Fibroblast of the aortic adventitia (primary cell): ENCODE measurements around the gene GVQW3. TPM values are rescaled to one million over a fixed set of nuclear protein-coding genes. Genes with fewer than 3 reads are reported as not detected.

ENCODE experiments used
- DNase-seq: peaks from one replicate; pipeline ENCODE4 v3.0.0-alpha.2; 2010; ENCODE audit warnings: low read depth
- H3K4me3 ChIP-seq: 2 replicates; pipeline ENCODE4 v1.5.1; 2011; ENCODE audit warnings: low read depth, mild to moderate bottlenecking, control low read depth, low read length, moderate library complexity
- total RNA-seq: library from RNA; depleted of rRNA; stranded (reverse); fragments of >200 nt; gene quantifications from 2 replicates; pipeline ENCODE4 v1.2.3, GENCODE V29; 2012; ENCODE audit warnings: low replicate concordance
- TF ChIP-seq, protein P1 (sequence below): IDR thresholded peaks from 2 replicates; pipeline ENCODE4 v1.5.1; 2011; ENCODE audit warnings: mild to moderate bottlenecking, low read length, control low read depth, inconsistent platforms; ENCODE audit not compliant: insufficient read depth

GVQW3 gene
- total RNA-seq, 1 donor, result 4.2 TPM

GRCh38 chr11:76380159-76380976 lies 755 bp upstream of the GVQW3 start:
- H3K4me3 ChIP-seq, result peak overlapping the region; percentile 90
- peak; percentile 17 for DNase-seq
- TF ChIP-seq, protein P1, sequence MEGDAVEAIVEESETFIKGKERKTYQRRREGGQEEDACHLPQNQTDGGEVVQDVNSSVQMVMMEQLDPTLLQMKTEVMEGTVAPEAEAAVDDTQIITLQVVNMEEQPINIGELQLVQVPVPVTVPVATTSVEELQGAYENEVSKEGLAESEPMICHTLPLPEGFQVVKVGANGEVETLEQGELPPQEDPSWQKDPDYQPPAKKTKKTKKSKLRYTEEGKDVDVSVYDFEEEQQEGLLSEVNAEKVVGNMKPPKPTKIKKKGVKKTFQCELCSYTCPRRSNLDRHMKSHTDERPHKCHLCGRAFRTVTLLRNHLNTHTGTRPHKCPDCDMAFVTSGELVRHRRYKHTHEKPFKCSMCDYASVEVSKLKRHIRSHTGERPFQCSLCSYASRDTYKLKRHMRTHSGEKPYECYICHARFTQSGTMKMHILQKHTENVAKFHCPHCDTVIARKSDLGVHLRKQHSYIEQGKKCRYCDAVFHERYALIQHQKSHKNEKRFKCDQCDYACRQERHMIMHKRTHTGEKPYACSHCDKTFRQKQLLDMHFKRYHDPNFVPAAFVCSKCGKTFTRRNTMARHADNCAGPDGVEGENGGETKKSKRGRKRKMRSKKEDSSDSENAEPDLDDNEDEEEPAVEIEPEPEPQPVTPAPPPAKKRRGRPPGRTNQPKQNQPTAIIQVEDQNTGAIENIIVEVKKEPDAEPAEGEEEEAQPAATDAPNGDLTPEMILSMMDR, result no peak

DNA sequence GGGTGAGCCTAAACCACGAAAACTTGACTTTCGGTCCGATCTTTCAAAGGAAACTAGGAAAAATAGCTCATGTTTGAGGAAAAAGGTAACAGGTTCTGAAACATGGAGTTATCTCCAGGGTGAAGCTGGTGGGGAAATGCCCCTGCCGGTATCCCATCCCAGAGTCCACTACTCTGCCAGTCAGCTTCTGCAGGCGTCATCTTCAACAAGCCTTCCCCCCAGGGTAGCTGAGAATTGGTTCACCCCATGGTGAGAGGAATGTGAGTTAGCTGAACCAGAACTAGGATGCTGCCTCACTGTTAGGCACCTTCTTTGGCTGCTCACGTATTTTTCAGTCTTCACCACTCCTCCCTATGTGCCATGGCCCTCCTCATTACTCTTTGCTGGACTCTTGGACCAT lies 1.1 kb downstream of the GVQW3 start:
- TF ChIP-seq, protein P1, result no peak
- peak overlapping the region; percentile 95 for H3K4me3 ChIP-seq
- DNase-seq, result no peak

DNA sequence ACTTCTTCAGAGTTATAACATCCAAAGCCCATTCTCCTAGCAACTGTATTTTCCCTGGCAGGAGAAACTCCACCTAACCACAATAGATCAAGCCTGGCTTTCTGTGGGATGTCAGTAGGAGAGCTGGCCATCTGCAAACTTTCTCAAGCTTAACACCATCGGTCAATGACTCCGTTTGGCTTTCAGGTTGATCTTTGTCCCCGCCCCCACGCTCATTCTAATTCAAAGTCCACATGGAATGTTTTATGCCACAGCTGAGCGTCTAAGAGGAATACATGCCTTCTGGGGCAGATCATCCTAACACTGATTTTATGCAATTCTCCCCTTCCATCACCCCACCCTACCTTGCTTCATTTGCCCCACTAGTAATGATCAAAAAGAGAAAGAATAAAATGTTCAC lies 4.8 kb downstream of the GVQW3 start:
- DNase-seq, result no peak
- TF ChIP-seq, protein P1, result no peak
- H3K4me3 ChIP-seq, result no peak overlapping the region

- TF ChIP-seq, protein P1, result no peak
Measured at GRCh38 chr11:76388408-76388807, 7.3 kb downstream of the GVQW3 start.

DNA sequence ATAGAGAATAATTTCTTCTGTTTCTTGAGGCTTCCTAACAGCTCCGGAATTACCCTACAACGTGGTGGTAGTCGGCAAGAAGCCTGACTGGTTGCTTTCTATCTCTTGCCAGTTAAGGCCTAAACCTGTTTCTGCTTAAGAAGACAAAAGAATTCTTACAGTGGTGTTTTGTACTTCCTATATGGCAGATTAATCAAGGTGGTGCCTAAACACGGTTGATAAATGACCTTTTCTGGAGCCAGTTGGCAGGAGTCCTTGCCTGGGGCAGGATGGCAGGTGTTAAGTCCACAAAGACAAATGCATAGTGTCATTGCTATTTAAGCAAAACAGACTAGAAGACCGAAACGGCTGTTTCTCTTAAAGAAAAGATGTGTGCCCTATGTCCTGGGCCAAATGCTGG lies 9.9 kb downstream of the GVQW3 start:
- H3K4me3 ChIP-seq, result no peak overlapping the region
- no peak for DNase-seq
- TF ChIP-seq, protein P1, result no peak

More at GRCh38 chr11:76388408-76388807, 7.3 kb downstream of the GVQW3 start:
- no peak for DNase-seq
- H3K4me3 ChIP-seq, result no peak overlapping the region

DNA sequence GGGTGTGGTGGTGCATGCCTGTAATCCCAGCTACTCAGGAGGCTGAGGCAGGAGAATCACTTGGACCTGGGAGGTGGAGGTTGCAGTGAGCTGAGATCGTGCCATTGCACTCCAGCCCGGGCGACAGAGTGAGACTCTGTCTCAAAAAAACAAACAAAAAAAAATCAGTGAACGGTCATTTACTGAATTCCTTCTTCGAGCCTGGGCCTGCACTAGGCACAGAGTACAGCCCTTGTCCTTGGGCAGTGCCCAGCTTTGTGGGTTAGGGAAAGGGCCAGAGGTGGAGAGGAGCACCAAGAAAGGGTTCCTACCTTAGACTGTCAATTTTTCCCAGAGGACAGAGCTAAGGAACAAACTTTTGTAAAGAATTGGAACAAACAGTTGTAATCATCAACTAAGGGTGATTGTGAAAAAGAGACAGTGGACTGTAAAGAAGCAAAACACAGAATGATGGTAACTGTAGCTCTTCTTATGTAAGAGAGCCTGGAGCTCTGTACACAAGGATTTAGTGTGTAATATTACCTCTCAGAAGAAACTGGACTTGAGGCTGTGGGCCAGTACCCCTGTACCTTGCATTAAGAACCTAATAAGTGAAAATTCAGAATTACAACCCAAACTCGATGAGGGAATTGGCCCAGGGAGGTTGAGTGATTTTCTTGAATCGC lies 10.8 kb downstream of the GVQW3 start:
- no peak overlapping the region for H3K4me3 ChIP-seq
- TF ChIP-seq, protein P1, result no peak
- no peak for DNase-seq
